HG03558 (cell line): ENCODE measurements around the gene SMCO4.

Experiments
- ATAC-seq: cut with Tn5 transposase; IDR thresholded peaks from one replicate; pipeline ENCODE4 v1.9.1; 2021; ENCODE audit warnings: moderate number of reproducible peaks; ENCODE audit not compliant: unreplicated experiment; ENCODE audit errors: extremely low read depth

Gene SMCO4

GRCh38 chr11:93529707-93530467 lies 13.3 kb downstream of the SMCO4 start:
- ATAC-seq = no peak

DNA sequence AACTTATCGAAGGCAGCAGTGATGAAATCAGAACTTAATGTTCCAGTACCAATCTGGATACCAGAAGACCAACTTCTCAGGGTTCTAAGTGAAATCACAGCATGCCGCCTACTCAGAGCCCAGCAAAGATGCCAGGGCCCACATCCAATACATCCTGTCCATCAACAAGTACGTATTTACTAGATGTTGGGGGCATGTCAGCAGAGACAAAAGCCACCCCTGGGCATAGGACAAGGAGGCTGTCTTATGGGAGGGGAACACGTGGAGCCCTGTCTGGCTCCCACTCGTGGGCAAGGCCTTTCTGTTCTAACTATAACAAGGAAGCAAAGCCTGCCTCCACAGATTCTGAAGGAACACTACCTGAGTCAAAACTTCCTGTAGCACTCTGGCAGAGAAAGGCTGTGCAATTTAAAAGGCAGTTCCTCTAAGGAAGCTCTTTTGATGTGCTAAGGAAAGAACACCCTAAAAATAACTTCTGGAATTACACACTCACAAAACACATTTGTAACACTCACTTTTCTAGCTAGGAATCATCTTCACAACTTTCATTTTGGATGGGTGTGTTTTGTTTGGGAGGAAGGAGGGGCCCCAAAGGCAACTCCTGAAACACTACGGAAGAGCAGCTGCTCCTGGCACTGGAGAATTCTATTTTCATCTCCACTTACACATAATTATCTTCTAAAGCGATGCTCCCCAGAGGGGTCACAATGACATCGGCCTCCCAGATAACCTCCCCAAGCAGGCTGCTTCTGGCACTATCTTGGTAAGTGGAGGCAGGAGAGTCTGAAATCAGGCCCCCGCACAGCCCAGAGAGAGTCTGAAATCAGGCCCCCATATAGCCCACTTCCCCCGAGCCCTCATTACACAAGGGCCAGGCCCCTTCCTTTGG lies 14.2 kb downstream of the SMCO4 start:
- ATAC-seq = no peak

DNA sequence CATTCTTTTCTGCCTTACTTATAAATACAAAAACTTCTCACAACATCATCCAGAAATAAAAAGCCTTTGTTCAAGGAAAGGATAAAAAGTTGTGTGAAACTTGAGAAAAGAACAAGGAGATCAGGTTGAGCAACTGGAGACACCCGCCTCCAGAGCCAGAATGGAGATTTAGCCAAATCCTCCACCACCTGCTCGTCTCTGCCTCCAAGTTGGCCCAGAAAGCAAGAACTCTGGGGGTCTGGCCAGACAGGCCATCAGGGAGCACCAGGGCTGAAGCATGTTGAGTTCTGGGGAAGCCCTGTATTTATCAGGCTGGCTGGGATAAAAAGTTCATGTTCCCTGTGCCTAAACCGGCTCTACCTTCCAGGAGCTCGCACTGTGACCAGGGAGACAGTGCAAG lies 14.9 kb downstream of the SMCO4 start:
- no peak for ATAC-seq

- ATAC-seq = no peak
Observed at GRCh38 chr11:93526641-93527583, 16.3 kb downstream of the SMCO4 start.

GRCh38 chr11:93526346-93526633 lies 16.9 kb downstream of the SMCO4 start:
- ATAC-seq = no peak

DNA sequence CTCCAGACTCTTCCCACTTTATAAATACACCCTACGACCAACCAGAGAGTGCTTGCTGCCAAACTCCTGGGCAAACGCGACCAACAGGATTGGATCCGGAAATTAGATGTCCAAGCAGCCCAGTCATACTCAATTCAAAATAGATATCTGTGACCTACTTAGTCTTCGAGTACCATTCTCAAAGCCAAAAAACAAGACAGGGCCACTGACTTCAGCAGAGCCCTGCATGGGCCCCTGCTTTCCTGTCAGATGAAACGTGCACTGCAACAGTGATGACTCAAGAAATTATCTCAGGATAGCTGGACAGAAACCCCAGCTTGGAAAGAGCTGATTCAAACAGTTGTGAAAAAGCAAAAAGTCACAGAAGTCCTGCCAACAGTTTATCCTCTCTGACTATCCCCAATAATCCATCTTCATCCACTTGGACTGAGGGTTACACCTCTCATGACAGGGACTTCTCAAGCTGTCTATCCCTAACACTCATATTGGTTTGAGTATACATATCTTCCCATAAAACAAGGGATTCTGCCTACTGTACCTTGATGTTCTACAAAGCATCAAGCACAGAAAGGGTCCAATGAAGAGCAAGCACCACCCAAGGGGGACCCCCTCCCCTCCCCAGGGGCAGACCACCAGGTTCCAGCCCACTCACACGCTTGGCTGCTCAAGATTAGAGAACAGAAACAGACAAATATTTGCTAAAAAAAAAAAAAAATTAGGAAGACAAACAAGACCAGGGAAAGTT lies 17.4 kb downstream of the SMCO4 start:
- ATAC-seq = no peak

GRCh38 chr11:93524858-93525257 lies 18.3 kb downstream of the SMCO4 start:
- no peak for ATAC-seq

GRCh38 chr11:93524173-93524536 lies 19.0 kb downstream of the SMCO4 start:
- no peak for ATAC-seq

GRCh38 chr11:93520726-93521509 lies 22.3 kb downstream of the SMCO4 start:
- no peak for ATAC-seq

DNA sequence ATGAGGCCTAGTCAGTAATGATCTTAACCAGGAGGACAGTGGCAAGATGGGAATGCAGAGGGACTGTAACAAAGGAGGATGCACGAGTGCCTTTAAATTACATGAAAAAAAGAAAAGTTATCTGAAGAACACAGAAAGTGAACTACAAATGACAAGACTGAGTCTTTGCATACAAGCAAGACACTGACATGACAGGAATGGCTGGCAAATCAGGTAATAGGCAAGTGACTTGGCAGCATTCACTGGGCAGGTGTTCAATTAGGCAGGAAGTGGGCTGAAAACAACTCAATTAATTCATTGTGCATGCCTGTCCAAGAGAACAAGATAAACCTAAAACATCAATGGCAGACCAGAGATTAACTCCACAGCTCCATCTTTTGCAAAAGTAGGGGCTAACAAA lies 24.0 kb downstream of the SMCO4 start:
- ATAC-seq = no peak

GRCh38 chr11:93518081-93518480 lies 25.1 kb downstream of the SMCO4 start:
- ATAC-seq = no peak

DNA sequence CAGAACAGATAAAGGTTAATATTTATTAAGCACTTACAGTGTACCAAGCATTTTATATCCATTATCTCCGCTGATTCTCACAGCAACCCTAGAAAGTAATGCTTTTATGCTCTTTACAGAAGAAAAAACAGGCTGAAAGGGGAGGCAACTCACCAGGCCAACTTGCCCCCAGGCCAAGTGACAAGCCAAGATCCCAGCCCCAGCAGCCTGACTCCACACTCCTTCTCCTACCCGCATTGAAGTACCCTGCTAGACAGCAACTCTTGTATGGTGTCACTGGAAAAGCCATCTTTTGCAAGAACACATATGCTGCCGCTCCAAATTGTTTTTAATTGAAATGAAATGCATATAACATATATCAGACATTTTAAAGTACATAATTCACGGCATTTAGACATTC lies 25.6 kb downstream of the SMCO4 start:
- ATAC-seq = no peak

DNA sequence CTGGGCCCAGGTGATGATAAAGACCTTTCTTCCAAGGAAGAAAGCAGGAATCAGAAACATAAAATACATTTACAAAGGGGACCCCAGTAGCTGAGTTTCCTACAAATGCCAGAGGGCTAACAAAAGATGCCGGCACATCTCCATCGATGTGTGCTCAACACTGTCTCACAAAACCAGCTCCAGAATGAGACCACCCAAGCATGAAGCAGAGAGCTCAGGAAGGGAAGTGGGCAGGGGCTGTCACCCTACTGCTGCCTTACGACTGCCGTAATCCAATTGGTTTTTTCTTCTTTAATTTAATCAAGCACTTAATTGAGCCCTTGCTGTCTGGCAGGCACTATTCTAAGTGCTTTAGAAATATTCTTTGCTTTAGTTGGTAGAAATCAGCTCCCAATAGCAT lies 26.1 kb downstream of the SMCO4 start:
- ATAC-seq = no peak

GRCh38 chr11:93515441-93516025 lies 27.7 kb downstream of the SMCO4 start:
- ATAC-seq = no peak

DNA sequence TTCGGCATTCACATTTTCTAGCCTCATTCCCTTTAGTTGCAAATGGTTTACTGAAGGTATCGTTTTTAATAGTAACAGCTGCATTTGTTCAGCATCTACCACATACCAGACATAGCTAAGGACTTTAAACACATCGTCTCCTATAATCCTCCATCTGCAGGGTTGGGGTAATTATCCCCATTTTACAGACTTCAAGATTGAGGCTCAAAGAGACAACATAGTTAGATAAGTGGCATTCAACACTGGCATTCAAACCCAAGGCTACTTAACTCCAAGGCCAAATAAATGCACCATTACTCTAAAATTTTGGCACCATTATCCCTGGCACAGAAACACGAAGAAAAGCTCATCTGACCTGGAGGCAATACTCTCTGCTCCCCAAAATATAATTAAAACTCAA lies 28.5 kb downstream of the SMCO4 start:
- no peak for ATAC-seq

DNA sequence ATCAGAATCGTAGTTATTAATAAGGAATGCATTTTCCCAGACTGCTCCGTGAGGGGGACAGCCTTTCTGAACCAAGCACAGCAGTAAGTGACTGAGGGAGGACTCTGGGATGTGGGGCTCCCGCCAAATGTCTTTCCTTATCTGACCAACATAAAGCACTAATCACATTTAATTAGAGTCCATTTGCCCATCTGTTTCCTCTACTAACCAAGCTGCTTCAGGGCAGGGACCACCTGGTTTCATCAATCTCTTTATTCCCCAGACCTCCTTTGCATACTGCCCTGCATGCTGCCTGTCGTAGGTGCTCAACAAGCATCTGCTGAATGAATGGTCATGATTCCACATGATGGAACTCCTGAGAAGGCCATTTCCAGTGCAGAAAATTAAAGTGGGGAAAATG lies 29.4 kb downstream of the SMCO4 start:
- no peak for ATAC-seq

GRCh38 chr11:93512949-93513667 lies 30.1 kb downstream of the SMCO4 start:
- peak; percentile 45 for ATAC-seq

DNA sequence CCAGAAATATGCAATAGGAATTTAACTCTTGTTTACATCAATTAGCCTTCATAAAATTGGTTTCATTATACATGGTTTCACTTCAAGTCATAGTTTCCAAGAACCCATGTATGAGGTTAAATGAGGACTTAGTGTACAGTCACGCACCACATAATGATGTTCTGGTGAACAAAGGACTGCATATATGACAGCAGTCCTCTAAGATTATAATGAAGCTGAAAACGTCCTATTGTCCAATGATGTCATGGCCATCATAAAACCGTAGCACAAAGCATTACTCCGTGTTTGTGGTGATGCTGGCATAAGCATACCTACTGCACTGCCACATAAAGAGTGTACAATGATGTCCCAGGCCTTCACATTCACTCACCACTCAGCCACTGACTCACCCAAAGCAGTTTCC lies 31.1 kb downstream of the SMCO4 start:
- ATAC-seq = peak; percentile 86
